Measurements from ENCODE around the gene VGF.

- TF ChIP-seq CTCF (IDR thresholded peaks at IDR 0.05; ENCODE audit: insufficient read depth, low read depth, low read length), result no peak
- TF ChIP-seq EZH2 (IDR thresholded peaks at IDR 0.05; ENCODE audit: insufficient read depth, low read length), result no peak
Measured at GRCh38 chr7:101133621-101134398, 31.6 kb downstream of the VGF start.

All from astrocyte (in vitro differentiated cells and primary cell).